ENCODE measurements around the gene SLC34A3.

GRCh38 chr9:137219757-137220316 is 10.9 kb upstream of the SLC34A3 start:
- TF ChIP-seq GABPA (IDR thresholded peaks at IDR 0.05; ENCODE audit: low read depth) (no peak), CTCF (IDR thresholded peaks at IDR 0.05; ENCODE audit: insufficient read depth, low read length) (no peak), POLR2AphosphoS5 (IDR thresholded peaks at IDR 0.05; ENCODE audit: low read depth) (no peak), REST (IDR thresholded peaks at IDR 0.05; ENCODE audit: insufficient replicate concordance, low read depth) (no peak), SPI1 (IDR thresholded peaks at IDR 0.05; ENCODE audit: borderline replicate concordance, low read depth) (no peak)

Measured in HL-60 (cell line).